ENCODE results near the gene KCNAB3.

KCNAB3 gene

GRCh38 chr17:7911116-7911515 lies 18.5 kb downstream of the KCNAB3 start:
- CTCF ChIA-PET, result no interaction called here
- POLR2A ChIA-PET, result no interaction called here
- TF ChIP-seq ZNF384 (IDR thresholded peaks at IDR 0.05), result no peak
- TF ChIP-seq SP1 (IDR thresholded peaks at IDR 0.05), result no peak
- TF ChIP-seq ELF4 (IDR thresholded peaks at IDR 0.05), result no peak
- TF ChIP-seq HDGF (IDR thresholded peaks at IDR 0.05; ENCODE audit: borderline replicate concordance), result no peak
- no peak for TF ChIP-seq CTBP1 (IDR thresholded peaks at IDR 0.05; ENCODE audit: borderline replicate concordance)
- no peak for TF ChIP-seq SUZ12 (IDR thresholded peaks at IDR 0.05)
- TF ChIP-seq, protein P1, sequence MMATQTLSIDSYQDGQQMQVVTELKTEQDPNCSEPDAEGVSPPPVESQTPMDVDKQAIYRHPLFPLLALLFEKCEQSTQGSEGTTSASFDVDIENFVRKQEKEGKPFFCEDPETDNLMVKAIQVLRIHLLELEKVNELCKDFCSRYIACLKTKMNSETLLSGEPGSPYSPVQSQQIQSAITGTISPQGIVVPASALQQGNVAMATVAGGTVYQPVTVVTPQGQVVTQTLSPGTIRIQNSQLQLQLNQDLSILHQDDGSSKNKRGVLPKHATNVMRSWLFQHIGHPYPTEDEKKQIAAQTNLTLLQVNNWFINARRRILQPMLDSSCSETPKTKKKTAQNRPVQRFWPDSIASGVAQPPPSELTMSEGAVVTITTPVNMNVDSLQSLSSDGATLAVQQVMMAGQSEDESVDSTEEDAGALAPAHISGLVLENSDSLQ (IDR thresholded peaks at IDR 0.05), result no peak
- no peak for TF ChIP-seq ARNT (IDR thresholded peaks at IDR 0.05)
- TF ChIP-seq FOXA1 (IDR thresholded peaks at IDR 0.05), result no peak
- TF ChIP-seq NFRKB (IDR thresholded peaks at IDR 0.05), result no peak
- no peak for TF ChIP-seq BHLHE40 (IDR thresholded peaks at IDR 0.05; ENCODE audit: borderline replicate concordance)
- no peak for TF ChIP-seq TARDBP (IDR thresholded peaks at IDR 0.05)
- no peak for DNase-seq (ENCODE audit: extremely low spot score)

- TF ChIP-seq FOXA1 (IDR thresholded peaks at IDR 0.05), result no peak
- TF ChIP-seq ELF4 (IDR thresholded peaks at IDR 0.05), result no peak
- no peak for TF ChIP-seq SP1 (IDR thresholded peaks at IDR 0.05)
- TF ChIP-seq, protein P1 (IDR thresholded peaks at IDR 0.05), result no peak
- no peak for TF ChIP-seq FOXM1 (IDR thresholded peaks at IDR 0.05; ENCODE audit: borderline replicate concordance)
- no peak for TF ChIP-seq TARDBP (IDR thresholded peaks at IDR 0.05)
- TF ChIP-seq CTBP1 (IDR thresholded peaks at IDR 0.05; ENCODE audit: borderline replicate concordance), result no peak
- TF ChIP-seq HDGF (IDR thresholded peaks at IDR 0.05; ENCODE audit: borderline replicate concordance), result no peak
- no peak for TF ChIP-seq SUZ12 (IDR thresholded peaks at IDR 0.05)
- no peak for TF ChIP-seq NFRKB (IDR thresholded peaks at IDR 0.05)
- TF ChIP-seq BHLHE40 (IDR thresholded peaks at IDR 0.05; ENCODE audit: borderline replicate concordance), result no peak
- no peak for TF ChIP-seq FOXK2 (IDR thresholded peaks at IDR 0.05)
- TF ChIP-seq L3MBTL2 (conservative IDR thresholded peaks at IDR 0.05), result no peak
- no peak for TF ChIP-seq ZNF384 (IDR thresholded peaks at IDR 0.05)
- no peak for TF ChIP-seq ARNT (IDR thresholded peaks at IDR 0.05)
- TF ChIP-seq LEF1 (IDR thresholded peaks at IDR 0.05; ENCODE audit: borderline replicate concordance), result no peak
- DNase-seq (ENCODE audit: extremely low spot score), result no peak
- ChIA-PET CTCF (no interaction called here), POLR2A (no interaction called here)
These were observed 18.9 kb downstream of the KCNAB3 start for GRCh38 chr17:7910711-7911110.

DNA sequence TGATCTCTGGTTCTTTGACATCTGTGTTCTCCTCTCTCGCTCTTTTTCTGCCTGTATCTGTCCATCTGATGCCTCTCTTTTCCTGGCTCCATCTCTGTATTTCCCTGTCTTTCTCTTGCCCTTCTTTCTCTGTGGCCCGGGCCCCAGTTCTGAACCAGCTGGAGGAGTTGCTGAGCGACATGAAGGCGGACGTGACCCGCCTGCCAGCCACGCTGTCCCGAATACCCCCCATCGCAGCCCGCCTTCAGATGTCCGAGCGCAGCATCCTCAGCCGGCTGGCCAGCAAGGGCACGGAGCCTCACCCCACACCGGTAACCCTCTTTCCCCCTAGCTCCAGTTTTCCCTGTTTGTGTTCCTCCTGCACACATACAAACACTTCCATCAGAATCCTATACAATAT lies 19.4 kb downstream of the KCNAB3 start:
- TF ChIP-seq L3MBTL2 (conservative IDR thresholded peaks at IDR 0.05) (no peak), HDGF (IDR thresholded peaks at IDR 0.05; ENCODE audit: borderline replicate concordance) (no peak), BHLHE40 (IDR thresholded peaks at IDR 0.05; ENCODE audit: borderline replicate concordance) (no peak), FOXA1 (IDR thresholded peaks at IDR 0.05) (no peak), NFRKB (IDR thresholded peaks at IDR 0.05) (no peak), SP1 (IDR thresholded peaks at IDR 0.05) (no peak)
- TF ChIP-seq, protein P1 (IDR thresholded peaks at IDR 0.05), result no peak
- DNase-seq (ENCODE audit: extremely low spot score), result no peak
- POLR2A ChIA-PET, result no interaction called here
- CTCF ChIA-PET, result no interaction called here

DNA sequence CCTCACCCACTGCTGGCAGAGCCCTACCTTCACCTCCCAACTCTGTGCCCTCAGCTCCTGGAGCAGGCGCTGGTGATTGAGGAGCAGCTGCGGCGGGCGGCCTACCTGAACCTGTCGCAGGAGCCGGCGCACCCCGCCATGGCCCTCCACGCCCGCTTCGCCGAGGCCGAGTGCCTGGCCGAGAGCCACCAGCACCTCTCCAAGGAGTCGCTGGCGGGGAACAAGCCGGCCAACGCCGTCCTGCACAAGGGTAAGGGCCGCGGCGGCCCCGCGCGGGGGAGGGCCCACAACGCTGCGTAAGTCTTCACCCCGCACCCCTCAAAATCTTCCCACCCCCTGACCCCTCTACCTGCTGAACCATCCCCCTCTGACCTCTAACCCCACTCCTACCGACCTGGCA lies 20.6 kb downstream of the KCNAB3 start:
- POLR2A ChIA-PET, result interaction anchor here (1.3 kb wide), 1 partner anchor 81 kb away, joined by 4 read pairs; no protein-coding TSS in a partner anchor
- no peak for DNase-seq (ENCODE audit: extremely low spot score)
- CTCF ChIA-PET, result no interaction called here
- TF ChIP-seq TARDBP (IDR thresholded peaks at IDR 0.05), result no peak
- no peak for TF ChIP-seq FOXK2 (IDR thresholded peaks at IDR 0.05)
- no peak for TF ChIP-seq FOXM1 (IDR thresholded peaks at IDR 0.05; ENCODE audit: borderline replicate concordance)
- no peak for TF ChIP-seq ZNF384 (IDR thresholded peaks at IDR 0.05)
- TF ChIP-seq, protein P1 (IDR thresholded peaks at IDR 0.05), result no peak
- TF ChIP-seq L3MBTL2 (conservative IDR thresholded peaks at IDR 0.05), result no peak
- TF ChIP-seq FOXA1 (IDR thresholded peaks at IDR 0.05), result no peak
- no peak for TF ChIP-seq SP1 (IDR thresholded peaks at IDR 0.05)
- TF ChIP-seq BHLHE40 (IDR thresholded peaks at IDR 0.05; ENCODE audit: borderline replicate concordance), result no peak
- no peak for TF ChIP-seq CTBP1 (IDR thresholded peaks at IDR 0.05; ENCODE audit: borderline replicate concordance)
- no peak for TF ChIP-seq ELF4 (IDR thresholded peaks at IDR 0.05)
- no peak for TF ChIP-seq HDGF (IDR thresholded peaks at IDR 0.05; ENCODE audit: borderline replicate concordance)
- no peak for TF ChIP-seq SUZ12 (IDR thresholded peaks at IDR 0.05)
- TF ChIP-seq LEF1 (IDR thresholded peaks at IDR 0.05; ENCODE audit: borderline replicate concordance), result no peak

GRCh38 chr17:7903154-7904103 lies 26.2 kb downstream of the KCNAB3 start:
- no peak for TF ChIP-seq FOXK2 (IDR thresholded peaks at IDR 0.05)
- TF ChIP-seq, protein P1 (IDR thresholded peaks at IDR 0.05), result peak; percentile 51
- ChIA-PET POLR2A (interaction anchor here (0.9 to 1.3 kb wide), 2 partner anchors 9 to 80 kb away, joined by 3 read pairs; no protein-coding TSS in a partner anchor), CTCF (interaction anchor here (0.6 kb wide), 1 partner anchor 87 kb away, joined by 3 read pairs; no protein-coding TSS in a partner anchor)
- DNase-seq (ENCODE audit: extremely low spot score), result peak; percentile 44

All from HEK293T (cell line).